Tibial nerve (tissue), 3 donors: ENCODE measurements around the gene C1orf210.

Source experiments
- CTCF ChIP-seq, 5 experiments: fragments of 200-600 bp in 3 of 5; fragments of 450-650 bp in 2 of 5; sonication (generic) in 3 of 5; IDR thresholded peaks; one replicate each; pipeline ENCODE4 v1.5.1; 2016 to 2019; ENCODE audit warnings: antibody characterized with exemption in 5 of 5, mild to moderate bottlenecking in 3 of 5, moderate library complexity in 2 of 5
- POLR2A ChIP-seq, 2 donors: fragments of 450-650 bp; IDR thresholded peaks; one replicate each; pipeline ENCODE4 v1.6.1; 2017; ENCODE audit warnings: antibody characterized with exemption in 2 of 2, mild to moderate bottlenecking in 2 of 2, moderate library complexity in 2 of 2

GRCh38 chr1:43235451-43236121, 49.8 kb downstream of the C1orf210 start:
- TF ChIP-seq POLR2A (IDR thresholded peaks at IDR 0.05), result no peak
- TF ChIP-seq CTCF (IDR thresholded peaks at IDR 0.05), result no peak
